ENCODE results near the gene GAL. TPM values are rescaled to one million over a fixed set of nuclear protein-coding genes. Genes with fewer than 3 reads are reported as not detected.

The GAL gene
- total RNA-seq, 1 donor from 2014 or later, result not detected

GRCh38 chr11:68694431-68695297 is 10.3 kb downstream of the GAL start:
- H3K36me3 ChIP-seq, result no peaks in the 10 kb centered on the region
- H3K9me3 ChIP-seq, result no peaks in the 10 kb centered on the region
- intact Hi-C loops (cut with DNase I), result no loop called here

GRCh38 chr11:68695531-68695930 is 11.2 kb downstream of the GAL start:
- TF ChIP-seq CTCF (IDR thresholded peaks at IDR 0.05), result no peak
- Histone ChIP-seq H3K4me1 (no peaks in the 10 kb centered on the region), H3K36me3 (no peaks in the 10 kb centered on the region), H3K4me3 (no peak overlapping the region), H3K27ac (no peak overlapping the region), H3K27me3 (ENCODE audit: low read depth) (no peaks in the 10 kb centered on the region), H3K9me3 (no peaks in the 10 kb centered on the region)
- intact Hi-C loops (cut with DNase I), result no loop called here
- DNase-seq (no peak), ATAC-seq (no peak)

More at GRCh38 chr11:68694431-68695297, 10.3 kb downstream of the GAL start:
- no peak for DNase-seq
- ATAC-seq, result no peak
- no peak overlapping the region for H3K4me3 ChIP-seq
- no peaks in the 10 kb centered on the region for H3K4me1 ChIP-seq
- no peak for TF ChIP-seq CTCF (IDR thresholded peaks at IDR 0.05)
- H3K27ac ChIP-seq, result no peak overlapping the region
- no peaks in the 10 kb centered on the region for H3K27me3 ChIP-seq (ENCODE audit: low read depth)

DNA sequence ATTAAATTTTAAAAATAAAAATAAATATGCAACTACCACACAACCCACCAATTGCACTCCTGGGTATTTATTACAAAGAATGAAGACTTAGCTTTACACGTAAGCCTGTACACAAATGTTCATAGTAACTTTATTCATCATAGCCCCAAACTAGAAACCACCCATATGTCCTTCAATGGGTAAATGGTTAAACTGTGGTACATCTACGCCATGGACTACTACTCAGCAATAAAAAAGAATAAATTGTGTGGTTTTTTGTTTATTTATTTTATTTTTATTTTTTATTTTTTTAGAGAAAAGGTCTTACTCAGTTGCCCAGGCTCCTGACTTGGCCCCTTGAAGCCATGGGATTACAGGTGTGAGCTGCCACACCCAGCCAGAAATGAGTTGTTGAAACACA is 14.6 kb downstream of the GAL start:
- no peak for TF ChIP-seq CTCF (IDR thresholded peaks at IDR 0.05)
- Histone ChIP-seq H3K9me3 (no peaks in the 10 kb centered on the region), H3K27me3 (ENCODE audit: low read depth) (no peaks in the 10 kb centered on the region), H3K36me3 (no peaks in the 10 kb centered on the region), H3K4me1 (no peaks in the 10 kb centered on the region), H3K27ac (no peak overlapping the region), H3K4me3 (no peak overlapping the region)
- no peak for ATAC-seq
- no peak for DNase-seq
- intact Hi-C loops (cut with DNase I), result no loop called here

- intact Hi-C loops (cut with DNase I), result no loop called here
- H3K9me3 ChIP-seq, result no peaks in the 10 kb centered on the region
- no peak overlapping the region for H3K27ac ChIP-seq
- H3K36me3 ChIP-seq, result no peaks in the 10 kb centered on the region
- DNase-seq (no peak), ATAC-seq (no peak)
- H3K4me3 ChIP-seq, result no peak overlapping the region
- no peaks in the 10 kb centered on the region for H3K4me1 ChIP-seq
- no peaks in the 10 kb centered on the region for H3K27me3 ChIP-seq (ENCODE audit: low read depth)
- TF ChIP-seq CTCF (IDR thresholded peaks at IDR 0.05), result no peak
These were observed 20.5 kb downstream of the GAL start for GRCh38 chr11:68704887-68705286.

- no peak for DNase-seq
- Histone ChIP-seq H3K9me3 (no peaks in the 10 kb centered on the region), H3K4me3 (no peak overlapping the region), H3K36me3 (no peaks in the 10 kb centered on the region), H3K27me3 (ENCODE audit: low read depth) (no peaks in the 10 kb centered on the region), H3K27ac (no peak overlapping the region), H3K4me1 (no peaks in the 10 kb centered on the region)
- ATAC-seq, result no peak
- intact Hi-C loops (cut with DNase I), result no loop called here
- TF ChIP-seq CTCF (IDR thresholded peaks at IDR 0.05), result no peak
These were observed 23.2 kb downstream of the GAL start for GRCh38 chr11:68707527-68707926.

All from lower lobe of right lung (tissue), 2 donors.